ENCODE data around the gene RAB44.

DNA sequence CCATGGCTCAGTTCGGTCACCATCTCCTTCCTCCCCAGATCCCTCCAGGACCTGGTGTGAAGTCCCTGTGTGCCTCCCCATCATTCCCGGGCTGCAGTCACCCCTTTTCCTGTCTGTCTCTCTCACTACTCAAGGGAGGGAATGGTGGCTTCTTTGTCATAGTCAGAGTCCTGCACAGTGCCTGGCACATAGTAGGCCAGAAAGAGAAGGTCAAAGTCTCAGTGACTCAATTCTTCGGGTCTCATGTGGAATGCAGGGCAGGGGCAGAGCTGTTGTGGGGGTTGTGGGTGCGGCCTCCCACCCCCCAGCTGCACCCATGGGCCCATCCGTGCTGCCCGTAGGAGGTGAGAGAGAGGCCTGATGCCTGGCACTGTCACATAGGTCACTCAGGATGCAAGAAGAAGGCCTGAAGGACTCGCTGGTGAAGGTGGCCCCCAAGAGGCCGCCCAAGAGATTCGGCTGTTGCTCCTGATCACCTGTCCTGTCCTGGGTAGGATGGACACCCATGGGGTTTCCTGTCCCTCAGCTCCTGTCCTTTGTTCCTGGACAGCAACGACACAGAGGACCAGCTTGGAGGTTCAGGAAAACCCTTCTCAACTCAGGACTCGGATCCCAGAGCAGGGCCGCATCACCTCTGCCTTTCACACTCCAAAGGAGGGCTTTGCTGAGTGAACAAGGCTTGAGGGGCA, 34.1 kb downstream of the RAB44 start:
- TF ChIP-seq, protein P1, sequence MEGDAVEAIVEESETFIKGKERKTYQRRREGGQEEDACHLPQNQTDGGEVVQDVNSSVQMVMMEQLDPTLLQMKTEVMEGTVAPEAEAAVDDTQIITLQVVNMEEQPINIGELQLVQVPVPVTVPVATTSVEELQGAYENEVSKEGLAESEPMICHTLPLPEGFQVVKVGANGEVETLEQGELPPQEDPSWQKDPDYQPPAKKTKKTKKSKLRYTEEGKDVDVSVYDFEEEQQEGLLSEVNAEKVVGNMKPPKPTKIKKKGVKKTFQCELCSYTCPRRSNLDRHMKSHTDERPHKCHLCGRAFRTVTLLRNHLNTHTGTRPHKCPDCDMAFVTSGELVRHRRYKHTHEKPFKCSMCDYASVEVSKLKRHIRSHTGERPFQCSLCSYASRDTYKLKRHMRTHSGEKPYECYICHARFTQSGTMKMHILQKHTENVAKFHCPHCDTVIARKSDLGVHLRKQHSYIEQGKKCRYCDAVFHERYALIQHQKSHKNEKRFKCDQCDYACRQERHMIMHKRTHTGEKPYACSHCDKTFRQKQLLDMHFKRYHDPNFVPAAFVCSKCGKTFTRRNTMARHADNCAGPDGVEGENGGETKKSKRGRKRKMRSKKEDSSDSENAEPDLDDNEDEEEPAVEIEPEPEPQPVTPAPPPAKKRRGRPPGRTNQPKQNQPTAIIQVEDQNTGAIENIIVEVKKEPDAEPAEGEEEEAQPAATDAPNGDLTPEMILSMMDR (IDR thresholded peaks at IDR 0.05; ENCODE audit: insufficient read depth, low read depth, low read length) = no peak
- TF ChIP-seq EZH2 (IDR thresholded peaks at IDR 0.05; ENCODE audit: insufficient read depth, low read length) = no peak

All from astrocyte (in vitro differentiated cells and primary cell).